Limb (tissue), 2 donors: Measurements from ENCODE around the gene LPGAT1.
"Not testable (repeated sequence)": the region's sequence is repeated elsewhere in the genome, so short reads cannot be mapped to it uniquely, and the experiment has no call there.

Experiments
- DNase-seq, 2 donors: peaks; one replicate each; pipeline ENCODE4 v3.0.0-alpha.2; 2016; ENCODE audit errors: extremely low spot score in 2 of 2

The LPGAT1 gene

DNA sequence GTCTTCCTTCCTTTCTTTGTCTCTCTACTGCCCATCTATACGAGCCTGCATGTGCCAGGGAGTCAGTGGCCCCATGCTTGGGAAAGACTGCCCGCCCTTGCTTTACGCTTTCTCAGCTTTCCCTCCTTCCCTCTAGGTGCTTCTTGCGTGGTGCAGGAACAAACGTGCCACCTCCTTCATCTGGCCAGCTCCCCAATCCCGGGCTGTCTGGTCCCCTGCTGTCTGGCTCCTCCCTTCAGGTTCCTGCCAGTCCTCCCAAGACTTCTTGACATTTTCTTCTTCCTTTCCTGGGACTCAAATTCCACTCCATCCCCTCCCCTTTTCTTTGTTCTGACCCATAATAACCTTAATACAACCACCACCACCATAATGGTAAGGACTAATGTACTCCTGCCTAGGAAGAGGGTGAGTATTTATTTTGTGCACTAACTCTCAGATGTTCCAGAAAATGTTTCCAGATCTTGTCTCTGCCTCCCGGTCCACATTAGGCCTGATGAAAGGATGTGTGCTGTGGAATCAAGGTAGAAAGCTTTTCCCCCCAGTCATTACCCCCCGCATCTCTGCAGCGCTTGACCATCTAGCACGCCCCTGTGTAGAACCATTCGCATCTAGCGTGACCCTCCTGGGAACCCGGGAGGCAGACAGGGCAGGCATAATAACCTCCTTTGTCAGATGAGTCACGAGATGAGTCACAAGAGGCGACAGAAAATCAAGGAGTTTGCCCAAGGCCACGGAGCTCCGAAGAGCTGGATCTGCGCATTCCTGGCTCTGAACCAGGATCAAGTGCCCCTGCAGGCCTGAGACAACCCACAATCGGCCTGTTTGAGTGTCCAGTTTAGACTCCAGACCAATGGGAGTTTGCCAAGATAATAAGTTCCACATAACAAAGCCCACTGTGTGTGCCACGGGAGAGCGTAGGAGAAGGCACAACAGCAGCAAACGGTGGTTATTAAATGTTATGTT is 95.1 kb downstream of the LPGAT1 start:
- no peak for DNase-seq

DNA sequence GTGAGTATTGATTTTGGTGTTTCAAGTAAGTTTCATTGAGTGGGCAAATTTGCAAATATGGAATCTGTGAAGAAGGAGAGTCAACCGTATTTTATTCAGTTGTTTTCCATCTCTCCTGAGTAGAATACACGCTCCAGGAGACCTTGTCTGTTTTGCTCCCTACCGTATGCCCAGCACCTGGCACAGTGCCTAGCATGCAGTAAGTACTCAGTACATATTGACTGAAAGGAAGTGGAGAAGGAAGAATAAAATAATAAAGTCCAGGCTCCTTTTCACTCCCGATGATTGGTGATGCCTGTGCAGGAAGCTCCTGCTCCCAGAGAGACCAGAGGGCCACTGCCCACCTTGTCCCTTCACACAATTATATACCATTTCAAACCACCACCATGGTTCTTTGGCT is 95.8 kb downstream of the LPGAT1 start:
- no peak for DNase-seq

DNA sequence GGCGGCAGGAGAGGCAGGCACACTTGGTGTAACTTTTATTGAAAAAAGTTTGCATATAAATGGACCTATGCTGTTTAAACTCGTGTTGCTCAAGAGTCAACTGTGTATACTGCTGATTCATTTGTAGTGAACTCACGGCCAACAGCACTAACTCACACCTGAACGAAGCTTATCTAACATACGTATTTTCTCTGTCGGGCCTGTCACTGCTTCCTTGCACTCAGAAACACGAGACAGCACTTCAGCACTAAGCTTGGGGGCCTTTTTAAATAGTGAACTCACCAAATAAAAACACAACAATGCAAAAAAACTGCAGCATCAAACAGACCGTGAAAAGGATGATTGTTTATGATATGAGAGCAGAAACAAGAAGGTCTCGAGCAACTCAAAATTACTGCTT is 96.2 kb downstream of the LPGAT1 start:
- no peak for DNase-seq

DNA sequence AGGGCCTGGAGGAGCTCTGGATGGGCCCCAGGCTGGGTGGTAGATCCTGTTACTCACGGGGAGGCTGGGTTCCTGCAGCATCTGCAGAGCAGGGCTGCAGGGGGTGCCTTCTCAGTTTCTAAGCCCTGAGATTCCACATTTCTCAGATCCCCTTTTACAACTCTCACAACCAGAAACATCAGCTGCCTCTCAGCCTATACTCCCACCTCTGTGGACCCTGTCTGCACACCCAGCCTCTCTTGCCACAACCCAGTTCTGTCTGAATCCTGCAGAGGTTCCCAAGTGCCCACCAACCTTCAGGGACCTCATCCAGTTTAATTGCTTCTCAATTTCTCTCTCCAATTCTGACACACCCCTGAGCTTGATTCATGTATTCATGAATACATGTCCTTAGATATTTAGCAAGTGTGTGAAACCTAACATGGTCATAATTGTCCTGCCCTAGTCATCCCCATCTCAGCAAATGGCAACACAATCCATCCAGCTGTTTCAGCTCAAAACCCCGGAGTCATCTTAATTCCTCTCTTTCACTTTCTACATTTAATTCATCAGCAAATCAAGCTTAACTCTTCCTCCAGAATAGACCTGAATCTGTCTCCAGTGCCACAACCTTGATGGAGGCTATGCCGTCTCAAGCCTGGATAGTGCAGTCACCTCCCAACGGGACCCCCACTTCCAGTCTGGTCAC is 98.1 kb downstream of the LPGAT1 start:
- no peak for DNase-seq

DNA sequence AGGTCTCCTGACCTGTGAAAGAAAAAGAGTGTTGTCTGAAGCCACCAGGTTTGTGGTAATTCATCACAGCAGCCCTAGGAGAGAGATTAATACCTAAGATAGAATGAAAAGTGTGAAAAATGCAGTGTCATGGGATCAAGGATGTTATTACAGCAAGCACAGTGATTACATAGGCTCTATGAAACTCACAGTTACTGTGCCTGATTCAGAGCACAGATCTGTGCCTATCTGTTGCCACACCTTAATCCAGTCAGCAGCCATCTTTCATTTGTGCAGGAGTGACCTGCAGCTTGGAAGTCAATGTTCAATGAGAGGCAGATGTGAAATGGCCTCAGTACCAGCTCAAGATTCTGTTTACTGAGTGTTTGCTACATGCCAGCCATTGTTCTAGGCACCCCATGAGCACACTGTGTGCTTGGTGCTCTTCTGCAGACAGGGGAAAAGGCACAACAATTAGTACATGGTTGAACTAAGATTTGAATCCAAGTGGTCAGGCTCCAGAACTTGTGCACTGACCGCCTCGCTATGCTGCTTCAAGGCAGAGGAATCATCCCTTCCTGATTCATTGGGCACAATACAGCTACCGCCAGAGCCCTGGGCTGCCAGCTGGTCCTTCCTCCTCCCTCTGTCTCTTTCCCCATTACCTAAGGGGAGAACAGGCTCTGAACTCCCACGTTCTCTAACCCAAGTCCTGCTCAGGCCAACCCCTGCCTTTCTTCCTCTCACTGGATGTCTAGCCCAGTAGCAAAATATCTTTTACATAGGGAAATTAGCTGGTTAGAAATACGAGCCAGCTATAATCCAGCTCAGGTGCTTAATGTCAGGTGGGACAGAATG is 98.9 kb downstream of the LPGAT1 start:
- DNase-seq, result no peak

DNA sequence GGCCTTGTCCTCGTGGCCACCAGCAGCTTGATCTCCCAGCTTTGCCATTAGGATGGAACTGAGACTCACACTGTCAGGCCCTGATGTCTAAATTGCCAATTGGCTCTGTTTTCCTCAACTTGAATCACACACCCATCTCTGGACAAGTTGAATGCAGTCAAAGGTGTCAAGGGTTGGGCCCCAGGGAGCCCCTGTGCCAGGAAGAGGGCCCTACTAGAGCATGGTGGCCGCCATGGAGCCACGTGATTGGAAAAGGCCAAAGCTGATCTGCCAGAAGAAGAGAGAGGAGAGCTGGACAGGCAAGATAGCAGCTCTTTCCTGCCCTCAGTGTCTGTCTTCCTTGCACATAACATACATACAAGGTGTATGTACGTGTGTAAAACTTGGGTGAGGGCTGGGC is 100.2 kb downstream of the LPGAT1 start:
- DNase-seq, result no peak

DNA sequence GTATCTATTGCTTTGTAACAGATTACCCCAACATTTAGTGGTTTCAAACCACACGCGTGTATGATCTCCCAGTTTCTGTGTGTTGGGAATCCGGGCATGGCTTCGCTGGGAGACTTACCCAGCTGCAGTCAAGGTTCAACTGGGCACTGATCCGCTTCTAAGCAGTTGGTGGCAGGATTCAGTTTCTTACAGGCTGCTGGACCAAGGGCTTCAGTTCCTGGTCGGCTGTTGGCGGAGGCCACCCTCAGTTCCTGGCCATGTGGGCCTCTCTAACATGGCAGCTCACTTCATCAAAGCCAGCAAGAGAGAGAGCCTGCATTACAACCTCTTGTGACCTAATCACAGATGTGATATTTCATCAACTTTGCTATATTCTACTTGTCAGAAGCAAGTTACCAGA is 101.3 kb downstream of the LPGAT1 start:
- no peak for DNase-seq

DNA sequence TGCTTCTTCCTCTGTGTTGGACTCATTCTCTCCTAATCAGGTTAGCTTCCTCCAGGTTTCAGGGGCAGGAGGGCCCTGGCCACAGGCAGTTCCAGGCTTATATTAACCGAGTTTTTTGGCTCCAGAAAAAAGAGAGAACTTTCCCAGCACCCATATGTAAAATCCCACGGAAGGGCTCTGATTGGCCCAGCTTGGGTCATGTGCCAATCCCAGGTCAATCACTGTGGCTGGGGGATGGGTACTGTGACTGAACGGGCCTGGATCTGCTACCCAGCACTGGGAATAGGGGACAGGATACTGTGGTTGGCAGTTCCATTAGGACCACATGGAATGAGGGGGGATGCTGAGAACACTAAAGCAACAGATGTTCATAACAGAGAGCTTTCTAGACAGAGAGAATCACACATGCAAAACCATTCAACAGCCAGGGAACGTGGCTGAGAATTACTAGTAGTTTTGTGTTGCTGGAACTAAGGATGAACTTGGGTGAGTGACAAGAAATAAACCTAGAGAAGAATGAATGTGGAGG is 104.0 kb downstream of the LPGAT1 start:
- peak; percentile 41 to 50 for DNase-seq

DNA sequence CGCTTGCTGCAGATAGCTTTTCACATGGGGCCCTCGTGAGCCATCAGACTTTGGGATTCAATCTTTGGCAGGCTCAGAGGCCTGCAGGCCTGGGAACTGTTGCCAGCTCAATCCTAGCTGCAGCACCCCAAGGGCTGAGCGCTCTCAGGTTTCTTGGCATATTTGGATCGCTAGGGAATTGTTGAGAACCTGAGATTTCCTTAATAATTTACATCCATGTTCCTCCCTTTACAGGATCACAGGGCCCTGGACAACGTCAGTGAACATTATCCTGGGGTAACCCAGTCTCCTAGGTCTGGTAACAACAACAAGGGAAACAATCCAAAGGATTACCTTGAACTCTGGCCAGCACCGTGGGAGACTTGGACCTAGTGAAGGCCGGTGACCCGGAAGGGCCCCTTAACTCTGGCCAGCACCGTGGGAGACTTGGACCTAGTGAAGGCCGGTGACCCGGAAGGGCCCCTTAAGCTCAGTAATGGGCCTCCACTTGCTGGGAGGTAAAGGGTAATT is 105.8 kb downstream of the LPGAT1 start:
- peak in 1 of 2 donors; percentile 52 for DNase-seq

DNA sequence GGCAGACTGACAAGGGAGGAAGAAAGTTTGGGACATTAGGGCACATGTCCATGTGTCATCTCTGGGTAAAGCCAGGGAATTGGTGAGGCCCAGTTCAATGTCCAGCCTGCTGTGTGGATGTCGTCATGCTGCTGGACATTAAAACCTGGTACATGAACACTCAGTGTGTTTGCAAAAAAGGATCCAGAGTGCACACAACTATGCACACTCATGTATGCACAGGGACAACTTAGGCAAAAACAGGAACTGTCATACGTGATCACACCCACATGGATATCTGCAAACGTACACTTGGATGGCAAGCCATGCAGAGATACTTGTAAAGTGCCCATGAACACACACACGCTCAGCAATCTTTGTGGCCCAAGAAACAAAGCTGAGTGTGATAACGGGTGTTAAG is 107.3 kb downstream of the LPGAT1 start:
- no peak for DNase-seq

DNA sequence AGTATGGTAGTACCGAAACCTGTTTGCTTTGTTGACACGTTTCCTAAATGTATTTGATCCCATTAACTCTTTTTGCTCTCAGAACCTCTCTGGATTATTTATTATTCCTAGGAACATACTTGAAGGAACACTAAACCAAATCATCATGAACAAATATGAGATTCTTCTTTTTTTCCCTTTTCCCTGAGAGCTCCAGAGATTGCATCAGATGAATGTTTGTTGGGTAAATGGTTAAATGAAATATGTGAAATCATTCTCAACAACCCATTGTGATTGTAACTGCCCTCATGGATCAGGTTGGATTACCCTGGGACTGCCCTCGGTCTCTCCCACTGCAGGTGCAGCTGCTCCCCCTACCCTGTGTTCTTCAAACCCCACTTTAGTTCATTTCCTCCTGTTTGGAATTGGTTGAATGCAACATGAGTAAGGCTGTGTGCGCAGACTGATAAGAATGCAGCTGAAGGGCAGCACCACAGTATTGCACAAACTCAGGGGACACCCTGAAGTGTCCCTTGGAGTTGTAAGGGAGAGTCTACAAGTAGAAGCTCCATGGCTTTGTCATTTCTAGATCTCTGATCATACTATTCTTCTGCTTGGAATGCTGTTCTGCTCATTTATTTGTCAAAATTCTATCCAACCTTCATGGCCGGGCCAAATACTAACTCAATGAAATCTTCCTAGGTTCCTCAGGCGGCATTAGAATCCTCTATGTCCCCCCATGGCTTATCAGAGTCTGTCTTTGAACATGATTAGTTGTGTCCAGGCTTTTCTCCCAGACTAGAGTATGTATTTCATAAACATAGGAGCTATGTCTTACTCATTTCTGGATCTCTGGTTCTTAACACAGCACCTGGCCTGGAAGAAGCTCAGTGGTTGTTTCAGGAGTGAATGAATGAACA is 108.0 kb downstream of the LPGAT1 start:
- no peak for DNase-seq

DNA sequence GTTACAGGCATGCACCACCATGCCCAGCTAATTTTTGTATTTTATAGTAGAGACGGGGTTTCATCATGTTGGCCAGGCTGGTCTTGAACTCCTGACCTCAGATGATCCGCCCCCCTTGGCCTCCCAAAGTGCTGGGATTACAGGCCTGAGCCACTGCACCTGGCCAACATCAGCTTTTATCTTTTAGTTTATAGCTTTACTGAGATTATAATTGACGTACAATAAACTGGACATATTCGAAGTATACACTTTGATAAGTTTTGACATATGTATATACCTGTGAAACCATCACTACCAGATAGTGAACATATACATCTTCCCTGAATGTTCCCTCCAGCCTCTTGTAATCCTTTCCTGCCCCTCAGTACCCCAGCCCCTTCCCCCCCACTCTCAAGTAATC is 114.0 kb downstream of the LPGAT1 start:
- not testable (repeated sequence) for DNase-seq

DNA sequence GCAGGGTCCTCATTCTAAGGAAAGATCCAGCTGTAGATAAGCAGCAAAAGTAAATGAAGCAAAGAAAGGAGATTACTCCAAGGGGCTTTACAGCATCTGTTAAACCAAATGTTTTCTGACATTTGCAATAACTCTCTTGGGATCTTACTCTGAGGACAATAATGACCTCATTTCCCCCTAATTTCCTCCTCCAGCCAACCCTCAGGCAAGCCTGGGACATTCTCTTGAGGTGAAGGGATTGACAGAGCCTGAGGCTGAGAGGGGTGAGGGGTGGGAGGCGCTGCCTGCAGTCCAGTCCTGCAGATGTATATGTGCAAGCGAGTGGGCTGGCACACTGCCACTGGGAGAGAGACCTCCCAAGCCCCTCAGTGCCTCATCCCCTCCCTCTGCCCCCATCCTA is 114.6 kb downstream of the LPGAT1 start:
- DNase-seq, result no peak

DNA sequence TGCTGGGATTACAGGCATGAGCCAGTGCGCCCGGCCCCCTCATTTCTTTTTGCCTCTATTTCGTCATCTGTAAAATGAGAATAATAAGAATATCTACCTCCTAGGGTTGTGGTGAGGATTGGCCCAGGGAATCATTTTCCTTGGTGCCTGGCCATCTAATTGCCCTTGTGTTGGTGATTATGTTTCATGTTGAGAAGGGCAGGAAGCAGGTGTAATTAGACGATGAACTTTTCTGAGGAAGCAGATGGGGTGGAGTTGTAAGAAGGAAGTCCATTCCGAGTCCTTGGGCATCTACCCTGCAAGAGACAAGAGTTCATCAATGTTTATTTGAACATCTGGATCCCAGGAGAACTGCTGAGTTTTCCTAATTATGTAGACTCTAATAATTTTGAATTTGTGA is 116.4 kb downstream of the LPGAT1 start:
- no peak for DNase-seq

DNA sequence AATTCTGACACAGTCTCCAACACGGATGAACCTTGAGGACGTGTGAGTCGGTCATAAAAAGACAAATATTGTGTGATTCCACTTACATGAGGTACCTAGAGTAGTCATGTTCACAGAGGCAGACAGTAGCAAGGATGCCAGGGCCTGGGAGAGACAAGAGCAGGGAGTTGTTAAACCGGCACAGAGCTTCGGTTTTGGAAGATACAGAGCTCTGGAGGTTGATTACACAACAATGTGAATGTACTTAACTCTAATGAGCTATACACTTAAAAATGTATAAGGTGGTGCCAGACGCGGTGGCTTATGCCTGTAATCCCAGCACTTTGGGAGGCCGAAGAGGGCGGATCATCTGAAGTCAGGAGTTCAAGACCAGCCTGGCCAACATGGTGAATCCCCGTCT is 117.3 kb downstream of the LPGAT1 start:
- no peak for DNase-seq

DNA sequence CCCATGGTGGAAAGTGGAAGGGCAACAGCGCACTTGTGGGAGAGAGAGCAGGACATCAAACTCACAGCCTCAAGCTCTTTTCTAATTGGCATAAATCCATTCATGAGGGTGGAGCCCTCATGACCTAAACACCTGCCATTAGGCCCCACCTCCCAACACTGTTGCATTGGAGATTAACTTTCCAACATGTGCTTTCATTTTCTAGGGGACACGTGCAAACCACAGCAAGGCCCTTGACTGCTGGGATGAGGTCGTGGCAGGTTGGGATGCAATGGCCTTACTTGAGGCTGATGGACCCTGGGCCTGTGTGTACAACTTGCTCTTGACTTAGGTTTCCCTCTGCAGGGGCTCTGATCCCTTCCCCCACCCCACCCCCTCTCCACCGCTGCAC is 119.3 kb downstream of the LPGAT1 start:
- DNase-seq, result no peak

DNA sequence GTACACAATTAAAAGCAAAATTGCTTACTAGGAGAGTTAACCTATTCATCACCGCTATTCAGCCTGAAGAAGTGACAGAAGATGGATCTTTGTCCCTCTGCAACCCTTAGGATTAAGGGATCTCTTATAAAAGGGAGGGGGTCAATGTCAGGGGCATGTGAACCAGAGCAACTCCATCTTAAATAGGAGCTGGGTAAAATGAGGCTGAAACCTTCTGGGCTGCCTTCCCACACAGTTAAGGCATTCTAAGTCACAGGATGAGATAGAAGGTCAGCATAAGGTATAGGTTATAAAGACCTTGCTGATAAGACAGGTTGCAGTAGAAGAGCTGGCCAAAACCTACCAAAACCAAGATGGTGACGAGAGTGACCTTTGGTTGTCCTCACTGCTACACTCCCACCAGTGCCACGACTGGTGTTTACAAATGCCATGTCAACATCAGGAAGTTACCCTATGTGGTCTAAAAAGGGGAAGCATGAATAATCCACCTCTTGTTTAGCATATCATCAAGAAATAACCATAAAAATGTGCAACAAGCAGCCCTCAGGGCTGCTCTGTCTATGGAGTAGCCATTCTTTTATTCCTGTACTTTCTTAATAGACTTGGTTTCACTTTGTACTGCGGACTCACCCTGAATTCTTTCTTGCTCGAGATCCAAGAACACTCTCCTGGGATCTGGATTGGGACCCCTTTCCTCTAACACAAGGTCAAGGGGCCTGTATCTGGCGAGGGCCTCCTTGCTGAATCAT is 119.8 kb downstream of the LPGAT1 start:
- no peak for DNase-seq

DNA sequence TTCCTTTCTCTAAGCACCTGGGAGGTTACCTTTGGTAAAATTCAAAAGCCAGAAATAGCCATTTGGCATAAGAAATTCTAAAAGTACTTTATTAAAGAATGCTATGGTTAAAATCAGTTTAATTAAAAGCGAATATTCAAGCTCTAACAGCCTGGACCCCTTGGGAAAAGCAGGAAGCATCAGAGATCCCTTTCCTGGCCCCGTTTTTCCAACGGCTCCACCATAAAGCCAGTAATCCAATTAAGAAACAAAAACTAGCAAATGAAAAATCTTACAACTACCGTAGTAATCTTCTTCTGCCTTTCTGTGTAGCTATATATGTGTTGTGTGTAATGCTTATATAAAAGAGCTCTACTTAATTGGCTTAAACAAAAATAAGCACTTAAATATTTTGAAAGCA is 121.6 kb downstream of the LPGAT1 start:
- DNase-seq, result no peak

DNA sequence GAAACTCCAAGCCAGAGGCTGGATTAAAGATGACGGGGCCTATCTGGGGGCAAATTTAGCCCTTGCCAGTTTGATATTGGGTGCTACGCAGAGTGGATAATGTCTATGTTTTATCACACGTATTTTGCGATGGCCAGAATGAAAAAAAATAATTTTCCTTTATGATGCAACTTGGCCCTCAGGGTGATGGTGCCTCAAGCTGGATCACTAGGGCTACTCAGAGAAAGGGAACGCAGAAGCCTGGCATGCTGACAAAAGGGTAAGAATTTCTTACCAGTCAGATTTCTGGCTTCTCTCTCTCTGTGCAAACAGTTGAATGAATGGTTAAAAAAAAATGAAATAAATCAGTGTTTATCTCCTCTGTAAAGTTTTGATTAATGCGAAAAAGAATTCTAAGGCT is 122.6 kb downstream of the LPGAT1 start:
- no peak for DNase-seq
